Measurements from ENCODE around the gene FADS2.

DNA sequence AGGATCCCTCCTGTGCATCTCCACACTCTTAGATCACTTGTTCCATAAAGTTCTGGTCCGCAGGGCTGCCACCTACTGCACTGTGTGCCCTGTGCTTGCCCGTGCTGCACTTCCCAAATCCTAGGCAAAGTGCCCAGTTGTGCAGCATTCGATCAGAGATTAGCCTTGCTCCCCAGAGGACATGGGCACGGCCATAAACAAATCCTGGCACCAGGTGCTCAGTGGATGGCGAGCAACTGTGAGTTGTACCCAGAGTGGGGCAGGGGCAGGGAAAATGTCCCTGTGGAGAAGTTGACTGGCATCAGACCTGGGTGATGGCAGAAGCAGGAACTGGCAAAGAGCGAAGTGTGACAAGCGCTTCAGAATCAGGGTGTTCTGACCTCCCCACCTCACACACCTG, 4.7 kb downstream of the FADS2 start:
- no peak for TF ChIP-seq CTCF (conservative IDR thresholded peaks at IDR 0.05; ENCODE audit: low read depth, low read length)
- TF ChIP-seq EZH2phosphoT487 (IDR thresholded peaks at IDR 0.05; ENCODE audit: borderline replicate concordance, low read length): no peak
- TF ChIP-seq EZH2 (IDR thresholded peaks at IDR 0.05; ENCODE audit: low read length, unreplicated experiment): no peak
